ENCODE results near the gene FAF2.

- TF ChIP-seq ZFX (IDR thresholded peaks at IDR 0.05; ENCODE audit: borderline replicate concordance) (no peak), CTCF (IDR thresholded peaks at IDR 0.05) (no peak)
These were observed 80.1 kb downstream of the FAF2 start for GRCh38 chr5:176528301-176528700.

All from 22Rv1 (cell line).